Cardiac septum (tissue), 1 donor: ENCODE data around the gene MOXD1. TPM values are rescaled to one million over a fixed set of nuclear protein-coding genes. Genes with fewer than 3 reads are reported as not detected.
A peak's percentile ranks its signal among the peaks of the same experiment; 100 is the strongest.
"Not testable (repeated sequence)": the region's sequence is repeated elsewhere in the genome, so short reads cannot be mapped to it uniquely, and the experiment has no call there.

Source experiments
- DNase-seq: peaks from one replicate; pipeline ENCODE4 v3.0.0-alpha.2; 2020; ENCODE audit warnings: low spot score
- intact Hi-C: fragments of 100-400 bp; cut with DNase I; formaldehyde crosslinking; loops from one replicate; pipeline ENCODE4 v1.14.0; 2022
- total RNA-seq: library from RNA; stranded (reverse); fragmentation: NEBNext Ultra II Directional; extraction: Animal tissue kit (Norgen Biotek cat#: 25700); gene quantifications from one replicate; pipeline ENCODE4 v1.2.1, GENCODE V29; 2021
- donor health status: DM: no; HTN: no; CAD: no.

The MOXD1 gene
- total RNA-seq, 1 donor from 2014 or later, result 1.6 TPM

GRCh38 chr6:132298344-132298949 lies 102.8 kb downstream of the MOXD1 start:
- no peak for DNase-seq
- intact Hi-C loops, result loop anchor here (2.0 kb wide), 1 partner anchor 20 kb away; no protein-coding TSS in a partner anchor

- intact Hi-C loops, result no loop called here
- DNase-seq, result no peak
Measured at GRCh38 chr6:132289756-132290155, 111.5 kb downstream of the MOXD1 start.

- no peak for DNase-seq
- intact Hi-C loops, result no loop called here
Measured at GRCh38 chr6:132287101-132287500, 114.2 kb downstream of the MOXD1 start.

GRCh38 chr6:132286298-132287019 lies 114.8 kb downstream of the MOXD1 start:
- no peak for DNase-seq
- intact Hi-C loops, result no loop called here

- no peak for DNase-seq
- intact Hi-C loops, result no loop called here
Measured at GRCh38 chr6:132285004-132285780, 116.1 kb downstream of the MOXD1 start.

GRCh38 chr6:132282696-132283095 lies 118.6 kb downstream of the MOXD1 start:
- no peak for DNase-seq
- intact Hi-C loops, result loop anchor here (5.0 kb wide), 1 partner anchor 200 kb away; no protein-coding TSS in a partner anchor

GRCh38 chr6:132280436-132280835 lies 120.8 kb downstream of the MOXD1 start:
- intact Hi-C loops, result loop anchor here (5.0 kb wide), 1 partner anchor 202 kb away; no protein-coding TSS in a partner anchor
- DNase-seq, result no peak

- intact Hi-C loops, result loop anchor here (2.0 to 5.0 kb wide), 2 partner anchors 19 to 203 kb away; no protein-coding TSS in a partner anchor
Measured at GRCh38 chr6:132279592-132280139, 121.6 kb downstream of the MOXD1 start.

GRCh38 chr6:132275066-132275970 lies 126.0 kb downstream of the MOXD1 start:
- intact Hi-C loops, result no loop called here
- no peak for DNase-seq

More at GRCh38 chr6:132279592-132280139, 121.6 kb downstream of the MOXD1 start:
- peak; percentile 82 for DNase-seq

GRCh38 chr6:132272776-132273175 lies 128.5 kb downstream of the MOXD1 start:
- intact Hi-C loops, result no loop called here

GRCh38 chr6:132270726-132271402 lies 130.4 kb downstream of the MOXD1 start:
- intact Hi-C loops, result no loop called here
- DNase-seq, result no peak

More at GRCh38 chr6:132272776-132273175, 128.5 kb downstream of the MOXD1 start:
- no peak for DNase-seq

- DNase-seq, intact Hi-C loops: not testable (repeated sequence)
Measured at GRCh38 chr6:132268666-132269065, 132.6 kb downstream of the MOXD1 start.

GRCh38 chr6:132268209-132268608 lies 133.1 kb downstream of the MOXD1 start:
- intact Hi-C loops, result no loop called here
- DNase-seq, result no peak

GRCh38 chr6:132265451-132266097 lies 135.7 kb downstream of the MOXD1 start:
- DNase-seq, result no peak
- intact Hi-C loops, result no loop called here

GRCh38 chr6:132264021-132264500 lies 137.2 kb downstream of the MOXD1 start:
- no peak for DNase-seq
- intact Hi-C loops, result no loop called here

- DNase-seq, result no peak
- intact Hi-C loops, result no loop called here
Measured at GRCh38 chr6:132261354-132261753, 139.9 kb downstream of the MOXD1 start.

- intact Hi-C loops, result no loop called here
- DNase-seq, result no peak
Measured at GRCh38 chr6:132259070-132259469, 142.2 kb downstream of the MOXD1 start.

GRCh38 chr6:132257561-132257960 lies 143.7 kb downstream of the MOXD1 start:
- intact Hi-C loops, result no loop called here
- DNase-seq, result no peak
